Mononuclear cell (primary cell): ENCODE data around the gene TARBP1. TPM values are rescaled to one million over a fixed set of nuclear protein-coding genes. Genes with fewer than 3 reads are reported as not detected.

Experiments used
- H3K27me3 ChIP-seq: 2 replicates; pipeline ENCODE4 v1.6.0; 2011; ENCODE audit warnings: low read length, control low read depth; ENCODE audit not compliant: insufficient read depth
- H3K4me1 ChIP-seq: 2 replicates; pipeline ENCODE4 v1.5.1; 2011; ENCODE audit warnings: mild to moderate bottlenecking, low read length, control low read depth; ENCODE audit not compliant: insufficient read depth
- H3K4me3 ChIP-seq: 2 replicates; pipeline ENCODE4 v1.5.1; 2011; ENCODE audit warnings: mild to moderate bottlenecking, low read length, moderate library complexity
- H3K9me3 ChIP-seq: 2 replicates; pipeline ENCODE4 v1.5.1; 2011; ENCODE audit warnings: low read depth, mild to moderate bottlenecking, control low read depth, low read length
- total RNA-seq: library from RNA; depleted of rRNA; stranded (reverse); fragments of >200 nt; gene quantifications from one replicate; pipeline ENCODE4 v1.2.3, GENCODE V29; 2012

TARBP1 gene
- total RNA-seq, 1 donor = 21.0 TPM

DNA sequence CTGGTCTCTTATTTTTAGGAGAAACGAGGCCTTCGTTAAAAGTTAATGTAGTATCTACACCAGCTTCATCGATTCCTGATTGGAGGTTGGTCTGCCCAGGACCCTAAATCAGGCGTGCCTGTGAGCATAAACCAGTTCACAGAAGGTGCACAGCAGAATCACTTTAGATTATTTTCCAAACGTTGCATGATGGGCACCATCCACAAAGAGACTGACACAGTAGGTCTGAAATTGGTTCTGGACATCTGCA, 256 bp upstream of the TARBP1 start:
- H3K4me3 ChIP-seq = peak overlapping the region; percentile 65
- peaks cover 39% of the 10 kb centered on the region for H3K4me1 ChIP-seq
- H3K27me3 ChIP-seq = no peaks in the 10 kb centered on the region
- H3K9me3 ChIP-seq = no peaks in the 10 kb centered on the region

GRCh38 chr1:234478152-234478480, 863 bp downstream of the TARBP1 start:
- peak overlapping the region; percentile 65 for H3K4me3 ChIP-seq
- H3K4me1 ChIP-seq = peaks cover 43% of the 10 kb centered on the region

DNA sequence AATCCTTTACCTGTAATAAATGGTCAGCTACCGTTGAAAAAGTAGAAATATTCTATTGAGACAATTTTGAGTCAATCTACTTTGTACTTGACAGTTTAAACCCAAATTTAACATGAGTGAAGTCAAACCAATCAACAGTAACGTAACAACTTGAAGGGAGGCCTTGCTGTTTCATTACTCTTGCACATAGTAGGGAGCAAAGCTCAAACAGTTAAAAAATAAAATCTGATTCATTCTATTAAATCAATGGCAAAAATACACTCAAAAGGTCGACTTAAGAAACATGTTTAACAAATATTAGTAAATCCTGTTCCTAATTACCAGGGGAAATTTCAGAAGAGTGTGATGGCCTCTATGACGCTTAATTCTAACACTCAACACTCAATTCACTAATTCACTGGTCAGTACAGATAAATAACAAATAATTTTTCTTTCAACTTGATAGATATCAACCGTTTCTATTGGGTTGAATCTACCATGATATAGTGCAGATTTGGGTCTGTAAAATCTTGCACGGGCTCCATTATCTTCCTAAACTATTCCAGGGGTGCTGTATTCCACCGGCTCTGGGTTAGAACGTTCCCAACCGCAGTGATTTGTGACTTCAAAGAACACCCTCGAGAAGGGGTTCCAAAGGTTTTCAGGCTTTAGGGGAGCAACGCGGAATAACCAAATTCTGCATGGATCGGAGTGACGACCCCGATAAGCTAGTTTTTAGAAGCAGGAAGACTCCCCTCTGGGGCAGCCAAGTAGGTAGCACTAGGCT, 1.4 kb downstream of the TARBP1 start:
- Histone ChIP-seq H3K9me3 (no peaks in the 10 kb centered on the region), H3K27me3 (no peaks in the 10 kb centered on the region), H3K4me1 (peaks cover 46% of the 10 kb centered on the region), H3K4me3 (peak overlapping the region; percentile 65)

More at GRCh38 chr1:234478152-234478480, 863 bp downstream of the TARBP1 start:
- no peaks in the 10 kb centered on the region for H3K9me3 ChIP-seq
- H3K27me3 ChIP-seq = no peaks in the 10 kb centered on the region

DNA sequence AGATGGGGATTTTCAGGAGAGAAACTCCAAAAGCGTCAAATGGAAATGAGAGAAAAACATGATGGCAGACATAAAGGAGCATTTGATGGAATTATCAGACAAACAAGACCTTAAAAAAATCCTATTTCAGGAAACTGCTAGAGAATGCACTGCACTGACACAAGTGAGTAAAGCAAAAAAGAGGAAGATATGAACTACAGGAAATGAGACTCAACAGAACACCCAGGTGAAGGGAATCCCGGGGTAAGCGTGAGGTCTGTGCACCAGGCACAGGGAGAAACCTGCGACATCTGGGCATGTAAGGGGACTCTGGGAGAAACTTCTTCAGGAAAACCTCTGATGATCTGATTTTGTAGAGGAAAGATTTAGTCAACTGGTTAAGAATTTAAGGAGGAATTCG, 2.8 kb downstream of the TARBP1 start:
- Histone ChIP-seq H3K4me3 (no peak overlapping the region), H3K4me1 (peaks cover 46% of the 10 kb centered on the region), H3K9me3 (no peaks in the 10 kb centered on the region), H3K27me3 (no peaks in the 10 kb centered on the region)

DNA sequence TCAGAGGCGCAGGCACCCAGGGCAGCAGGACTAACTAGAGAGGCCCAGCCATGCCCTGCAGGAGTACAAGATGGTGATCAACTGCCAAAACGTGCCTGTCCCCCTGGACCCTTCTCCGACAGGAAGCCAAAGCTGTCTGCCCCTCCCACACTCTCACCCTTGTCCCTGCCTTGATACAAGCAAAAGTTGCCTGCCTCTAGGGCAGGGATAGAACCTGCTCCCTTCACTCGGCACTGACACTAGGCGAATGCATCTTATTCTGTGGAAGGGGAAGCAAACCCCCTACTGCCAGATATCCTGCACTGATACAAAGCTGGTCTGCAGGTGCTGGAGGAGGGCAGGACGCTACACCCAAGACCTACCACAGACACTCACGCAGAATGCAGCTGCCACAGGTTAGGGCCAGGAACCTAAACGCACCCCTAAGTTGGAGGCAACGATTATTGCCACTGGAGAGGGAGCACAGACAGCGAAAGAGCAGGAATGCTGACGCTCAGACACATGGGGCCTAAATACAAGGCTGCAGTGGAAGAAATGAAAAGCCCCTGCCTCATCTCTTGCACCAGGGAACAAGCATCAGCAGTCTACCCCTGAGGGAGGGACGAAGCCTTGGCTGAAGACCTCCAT, 3.7 kb downstream of the TARBP1 start:
- Histone ChIP-seq H3K27me3 (no peaks in the 10 kb centered on the region), H3K4me1 (peaks cover 46% of the 10 kb centered on the region), H3K9me3 (no peaks in the 10 kb centered on the region), H3K4me3 (no peak overlapping the region)

- Histone ChIP-seq H3K27me3 (no peaks in the 10 kb centered on the region), H3K9me3 (no peaks in the 10 kb centered on the region), H3K4me1 (peaks cover 43% of the 10 kb centered on the region), H3K4me3 (no peak overlapping the region)
These were observed 4.6 kb downstream of the TARBP1 start for GRCh38 chr1:234474375-234474774.

- Histone ChIP-seq H3K4me3 (no peak overlapping the region), H3K9me3 (no peaks in the 10 kb centered on the region), H3K4me1 (peaks cover 38% of the 10 kb centered on the region), H3K27me3 (no peaks in the 10 kb centered on the region)
These were observed 5.9 kb downstream of the TARBP1 start for GRCh38 chr1:234473118-234473517.

- Histone ChIP-seq H3K27me3 (no peaks in the 10 kb centered on the region), H3K4me1 (peaks cover 8% of the 10 kb centered on the region), H3K4me3 (no peak overlapping the region), H3K9me3 (no peaks in the 10 kb centered on the region)
These were observed 9.6 kb downstream of the TARBP1 start for GRCh38 chr1:234469376-234469775.

GRCh38 chr1:234468580-234468979, 10.4 kb downstream of the TARBP1 start:
- Histone ChIP-seq H3K4me1 (peaks cover 8% of the 10 kb centered on the region), H3K27me3 (no peaks in the 10 kb centered on the region), H3K4me3 (no peak overlapping the region), H3K9me3 (no peaks in the 10 kb centered on the region)

DNA sequence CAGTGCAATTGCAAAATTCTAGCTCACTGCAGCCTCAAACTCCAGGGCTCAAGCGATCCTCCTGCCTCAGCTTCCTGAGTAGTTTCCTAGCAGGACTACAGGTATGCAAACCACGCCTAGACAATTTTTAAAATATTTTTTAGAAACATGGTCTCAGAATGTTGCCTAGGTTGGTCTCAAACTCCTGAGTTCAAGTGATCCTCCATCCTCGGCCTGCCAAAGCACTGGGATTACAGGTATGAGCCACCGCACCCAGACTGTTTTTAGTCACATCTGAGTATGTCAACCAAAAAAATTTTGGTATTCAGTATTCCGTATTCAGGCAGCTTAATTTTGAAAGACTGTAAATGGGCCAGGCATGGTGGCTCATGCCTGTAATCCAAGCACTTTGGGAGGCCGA, 11.2 kb downstream of the TARBP1 start:
- Histone ChIP-seq H3K4me3 (no peak overlapping the region), H3K4me1 (peaks cover under 1% of the 10 kb centered on the region), H3K9me3 (no peaks in the 10 kb centered on the region), H3K27me3 (no peaks in the 10 kb centered on the region)

DNA sequence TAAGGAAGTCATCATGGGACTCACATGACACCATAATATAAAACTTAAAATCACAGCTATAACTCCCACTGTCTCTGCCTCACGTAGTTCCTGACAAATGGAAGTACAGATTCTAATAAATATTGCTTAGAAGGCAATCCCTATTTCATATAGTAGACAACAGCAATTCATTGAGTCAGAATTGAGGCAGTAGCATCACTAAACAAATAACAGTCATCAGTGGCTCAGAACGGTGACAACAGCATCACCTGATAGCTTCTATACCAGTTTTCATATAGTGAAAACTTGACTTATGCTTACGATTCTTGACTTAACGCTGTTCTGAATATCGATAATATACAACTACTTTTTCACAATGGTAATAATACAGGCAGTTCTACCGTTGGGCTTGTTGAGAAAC, 12.0 kb downstream of the TARBP1 start:
- no peaks in the 10 kb centered on the region for H3K27me3 ChIP-seq
- H3K4me3 ChIP-seq = no peak overlapping the region
- H3K4me1 ChIP-seq = no peaks in the 10 kb centered on the region
- no peaks in the 10 kb centered on the region for H3K9me3 ChIP-seq

DNA sequence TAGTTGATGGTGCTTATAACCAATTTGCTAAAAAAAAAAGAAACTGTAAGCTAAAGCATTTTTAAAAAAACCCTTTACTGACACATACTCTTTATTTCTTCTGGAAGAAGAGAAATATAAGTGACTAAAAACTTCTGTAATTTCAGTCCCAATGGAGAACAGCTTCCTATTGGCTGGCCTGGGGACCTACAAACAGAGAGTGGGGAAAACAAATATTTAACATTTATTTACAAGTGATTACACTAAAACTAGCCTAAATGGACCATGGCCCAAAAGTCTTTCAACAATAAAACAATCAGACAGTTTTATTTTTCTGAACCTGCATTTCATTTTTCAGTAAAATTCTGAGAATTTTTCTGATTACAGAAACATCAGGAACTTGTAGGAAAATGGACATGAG, 15.2 kb downstream of the TARBP1 start:
- Histone ChIP-seq H3K9me3 (no peaks in the 10 kb centered on the region), H3K27me3 (no peaks in the 10 kb centered on the region), H3K4me3 (no peak overlapping the region), H3K4me1 (no peaks in the 10 kb centered on the region)

DNA sequence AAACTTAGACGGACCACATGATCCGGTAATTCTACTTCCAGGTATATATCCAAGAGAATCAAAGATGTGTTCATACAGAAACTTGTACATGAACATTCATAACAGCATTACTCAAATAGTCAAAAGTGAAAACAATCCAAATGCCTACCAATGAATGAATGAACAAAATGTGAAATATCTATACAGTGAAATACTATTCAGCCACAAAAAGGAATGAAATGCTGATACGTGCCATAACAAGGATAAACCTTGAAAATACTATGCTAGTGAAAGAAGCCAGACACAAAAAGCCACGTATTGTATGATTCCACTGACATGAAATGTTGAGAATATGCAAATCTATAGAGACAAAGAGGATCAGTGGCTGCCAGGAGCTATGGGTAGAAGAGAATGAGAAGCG, 18.3 kb downstream of the TARBP1 start:
- no peaks in the 10 kb centered on the region for H3K27me3 ChIP-seq
- H3K4me3 ChIP-seq = no peak overlapping the region
- H3K9me3 ChIP-seq = no peaks in the 10 kb centered on the region
- no peaks in the 10 kb centered on the region for H3K4me1 ChIP-seq

- Histone ChIP-seq H3K27me3 (no peaks in the 10 kb centered on the region), H3K4me1 (no peaks in the 10 kb centered on the region)
These were observed 20.5 kb downstream of the TARBP1 start for GRCh38 chr1:234458352-234459017.

DNA sequence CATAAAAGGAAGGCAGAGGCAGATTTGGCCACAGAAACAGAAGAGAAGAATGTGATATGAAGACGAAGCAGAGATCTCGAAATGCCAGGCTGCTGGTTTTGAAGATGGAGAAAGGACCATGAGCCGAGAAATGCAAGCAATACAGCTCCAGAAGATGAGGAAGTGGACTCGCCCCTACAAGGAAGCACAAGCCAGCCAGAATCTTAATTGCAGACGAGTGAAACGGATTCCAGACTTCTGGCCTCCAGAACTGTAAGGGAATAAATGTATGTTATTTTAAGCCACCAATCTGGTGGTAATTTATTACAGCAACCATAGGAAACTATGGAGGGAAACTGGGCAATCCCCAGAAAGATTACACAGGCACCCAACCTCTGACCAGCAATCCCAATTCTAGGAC, 24.1 kb downstream of the TARBP1 start:
- Histone ChIP-seq H3K4me1 (no peaks in the 10 kb centered on the region), H3K4me3 (no peak overlapping the region)

More at GRCh38 chr1:234458352-234459017, 20.5 kb downstream of the TARBP1 start:
- Histone ChIP-seq H3K9me3 (no peaks in the 10 kb centered on the region), H3K4me3 (no peak overlapping the region)

More for the DNA sequence above, 24.1 kb downstream of the TARBP1 start:
- no peaks in the 10 kb centered on the region for H3K9me3 ChIP-seq
- H3K27me3 ChIP-seq = no peaks in the 10 kb centered on the region
